Cardiac fibroblast (primary cell): ENCODE data around the gene GPR137B.

ENCODE experiments used
- DNase-seq, 2 donors: peaks; one replicate each; pipeline versions ENCODE4 v3.0.0 to v3.0.0-alpha.2; 2010; ENCODE audit warnings: low read depth in 2 of 2
- H3K4me3 ChIP-seq, 2 donors: replicated peaks in 1 of 2; 1 replicate in 1 of 2; 2 replicates in 1 of 2; pipeline ENCODE4 v1.5.1; 2011; ENCODE audit warnings: low read depth in 2 of 2, low read length in 2 of 2, mild to moderate bottlenecking in 2 of 2, moderate library complexity in 1 of 2
- CTCF ChIP-seq: IDR thresholded peaks from one replicate; pipeline ENCODE4 v1.5.1; 2011; ENCODE audit warnings: low read depth, mild to moderate bottlenecking, low read length, inconsistent platforms

Gene GPR137B

GRCh38 chr1:236204039-236204438, 61.7 kb downstream of the GPR137B start:
- H3K4me3 ChIP-seq, result no peak overlapping the region
- peak in 1 of 2 donors; percentile 47 for DNase-seq
- no peak for TF ChIP-seq CTCF

GRCh38 chr1:236204656-236205055, 62.3 kb downstream of the GPR137B start:
- H3K4me3 ChIP-seq, result no peak overlapping the region
- DNase-seq, result no peak
- no peak for TF ChIP-seq CTCF

GRCh38 chr1:236206548-236206947, 64.2 kb downstream of the GPR137B start:
- DNase-seq, result no peak
- no peak for TF ChIP-seq CTCF
- H3K4me3 ChIP-seq, result no peak overlapping the region

GRCh38 chr1:236207121-236207520, 64.8 kb downstream of the GPR137B start:
- H3K4me3 ChIP-seq, result no peak overlapping the region
- no peak for DNase-seq
- TF ChIP-seq CTCF, result no peak

- no peak for DNase-seq
- no peak for TF ChIP-seq CTCF
- H3K4me3 ChIP-seq, result no peak overlapping the region
Measured at GRCh38 chr1:236207569-236207968, 65.2 kb downstream of the GPR137B start.

GRCh38 chr1:236209185-236209584, 66.8 kb downstream of the GPR137B start:
- no peak for DNase-seq
- TF ChIP-seq CTCF, result no peak
- H3K4me3 ChIP-seq, result no peak overlapping the region

GRCh38 chr1:236209713-236210112, 67.4 kb downstream of the GPR137B start:
- no peak for TF ChIP-seq CTCF
- no peak overlapping the region for H3K4me3 ChIP-seq
- no peak for DNase-seq
